OCI-LY1 (cell line): ENCODE results near the gene CADM3.

Source experiments
- H2AFZ ChIP-seq: fragments of 200-600 bp; sonication (generic), shearing (Covaris generic); 2 replicates; pipeline ENCODE4 v1.6.0; 2014; ENCODE audit warnings: antibody characterized with exemption, mild to moderate bottlenecking, low read length
- H3F3A ChIP-seq: fragments of 200-600 bp; sonication (generic), shearing (Covaris generic); 2 replicates; pipeline ENCODE4 v1.6.0; 2014; ENCODE audit warnings: mild to moderate bottlenecking, antibody characterized with exemption, low read length, moderate library complexity; ENCODE audit not compliant: insufficient read depth
- H3K27ac ChIP-seq: fragments of 200-600 bp; sonication (generic); 2 replicates; pipeline ENCODE4 v1.5.1; 2014; ENCODE audit warnings: low read length, mixed run types, mild to moderate bottlenecking, low read depth; ENCODE audit not compliant: poor library complexity, severe bottlenecking
- H3K27me3 ChIP-seq: fragments of 200-600 bp; sonication (generic); 2 replicates; pipeline ENCODE4 v1.6.0; 2014; ENCODE audit warnings: antibody characterized with exemption, mild to moderate bottlenecking, low read length, moderate library complexity; ENCODE audit not compliant: insufficient read depth
- H3K36me3 ChIP-seq: fragments of 200-600 bp; sonication (generic); 2 replicates; pipeline ENCODE4 v1.6.1; 2014; ENCODE audit warnings: mild to moderate bottlenecking, antibody characterized with exemption, low read length, moderate library complexity, mixed read lengths; ENCODE audit not compliant: insufficient read depth
- H3K4me1 ChIP-seq: fragments of 200-600 bp; sonication (generic); 2 replicates; pipeline ENCODE4 v1.5.1; 2014; ENCODE audit warnings: mild to moderate bottlenecking, low read length, moderate library complexity; ENCODE audit not compliant: insufficient read depth, severe bottlenecking
- H3K4me2 ChIP-seq: fragments of 200-600 bp; sonication (generic), shearing (Covaris generic); 2 replicates; pipeline ENCODE4 v1.6.1; 2014; ENCODE audit warnings: low read length
- H3K4me3 ChIP-seq: fragments of 200-600 bp; sonication (generic); 2 replicates; pipeline ENCODE4 v1.5.1; 2014; ENCODE audit warnings: low read length, low read depth, mild to moderate bottlenecking, mixed read lengths; ENCODE audit not compliant: poor library complexity, severe bottlenecking
- H3K79me2 ChIP-seq: fragments of 200-600 bp; shearing (Covaris generic); 2 replicates; pipeline ENCODE4 v1.6.1; 2016; ENCODE audit warnings: mixed run types, low read length, mixed read lengths; ENCODE audit not compliant: insufficient read depth
- H3K9ac ChIP-seq: fragments of 200-600 bp; sonication (generic), shearing (Covaris generic); 2 replicates; pipeline ENCODE4 v1.6.1; 2014; ENCODE audit warnings: mild to moderate bottlenecking, low read length, mixed read lengths
- H3K9me2 ChIP-seq: fragments of 200-600 bp; sonication (generic), shearing (Covaris generic); 2 replicates; pipeline ENCODE4 v1.6.1; 2014; ENCODE audit warnings: low read depth, mild to moderate bottlenecking, low read length, mixed read lengths
- H3K9me3 ChIP-seq: fragments of 200-600 bp; shearing (Covaris generic); 2 replicates; pipeline ENCODE4 v1.6.1; 2014; ENCODE audit warnings: low read length, mixed read lengths
- H4K20me1 ChIP-seq: fragments of 200-600 bp; sonication (generic), shearing (Covaris generic); 2 replicates; pipeline ENCODE4 v1.6.0; 2016; ENCODE audit warnings: mild to moderate bottlenecking, low read length; ENCODE audit not compliant: insufficient read depth
- EZH2 ChIP-seq: fragments of 200-600 bp; sonication (generic), shearing (Covaris generic); IDR thresholded peaks from 2 replicates; pipeline ENCODE4 v1.8.0; 2017; ENCODE audit warnings: borderline replicate concordance, mixed run types, mild to moderate bottlenecking, antibody characterized with exemption, low read length, moderate library complexity, mixed read lengths
- TF ChIP-seq, protein P1 (sequence below): fragments of 200-600 bp; sonication (generic), shearing (Covaris generic); IDR thresholded peaks from 2 replicates; pipeline ENCODE4 v1.5.1; 2017; ENCODE audit warnings: mild to moderate bottlenecking, antibody characterized with exemption, low read length, moderate library complexity, mixed read lengths

The CADM3 gene

DNA sequence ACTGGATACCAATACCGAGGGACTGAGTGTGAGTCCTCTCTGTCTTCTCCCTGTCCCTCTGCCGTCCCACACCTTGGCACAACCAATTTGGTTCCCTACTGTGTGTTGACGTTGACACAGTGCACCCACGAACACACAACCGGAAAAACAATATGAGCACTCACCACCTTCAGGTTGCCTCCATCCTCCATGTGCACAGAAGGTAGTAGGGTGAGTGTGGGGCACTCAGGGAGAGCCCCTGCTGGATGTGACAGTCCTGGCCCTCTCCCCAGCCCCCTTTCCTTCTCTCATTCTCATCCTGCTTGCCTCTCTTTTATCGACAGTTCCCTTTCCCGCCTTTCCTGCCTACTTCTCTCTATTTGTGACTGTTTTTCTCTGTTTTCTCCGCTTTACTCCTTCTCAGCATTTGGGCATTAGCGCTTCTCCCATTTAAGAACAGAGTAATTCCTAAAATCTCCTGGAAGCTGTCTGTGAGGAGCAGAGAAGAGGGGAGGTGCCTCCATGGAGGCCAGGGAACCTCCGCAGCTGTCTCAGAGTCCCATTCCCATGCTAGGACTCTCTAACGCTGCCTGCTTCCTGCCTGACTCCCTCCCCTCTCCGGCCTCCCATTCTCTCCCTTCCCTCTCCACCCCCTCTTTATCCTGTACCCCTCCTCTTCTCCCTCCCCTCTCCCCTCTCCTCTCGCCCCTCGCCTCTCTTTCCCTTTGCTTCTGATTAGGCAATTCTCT is 16.4 kb downstream of the CADM3 start:
- Histone ChIP-seq H3K4me1 (no peaks in the 10 kb centered on the region), H3K9me3 (no peaks in the 10 kb centered on the region), H2AFZ (no peak overlapping the region), H3K4me2 (no peak overlapping the region), H3K27ac (no peak overlapping the region), H3K4me3 (no peak overlapping the region), H3K9me2 (no peaks in the 10 kb centered on the region), H3K9ac (no peak overlapping the region), H4K20me1 (no peaks in the 10 kb centered on the region), H3K27me3 (no peaks in the 10 kb centered on the region), H3K79me2 (no peaks in the 10 kb centered on the region), H3F3A (no peaks in the 10 kb centered on the region), H3K36me3 (no peaks in the 10 kb centered on the region)
- TF ChIP-seq, protein P1, sequence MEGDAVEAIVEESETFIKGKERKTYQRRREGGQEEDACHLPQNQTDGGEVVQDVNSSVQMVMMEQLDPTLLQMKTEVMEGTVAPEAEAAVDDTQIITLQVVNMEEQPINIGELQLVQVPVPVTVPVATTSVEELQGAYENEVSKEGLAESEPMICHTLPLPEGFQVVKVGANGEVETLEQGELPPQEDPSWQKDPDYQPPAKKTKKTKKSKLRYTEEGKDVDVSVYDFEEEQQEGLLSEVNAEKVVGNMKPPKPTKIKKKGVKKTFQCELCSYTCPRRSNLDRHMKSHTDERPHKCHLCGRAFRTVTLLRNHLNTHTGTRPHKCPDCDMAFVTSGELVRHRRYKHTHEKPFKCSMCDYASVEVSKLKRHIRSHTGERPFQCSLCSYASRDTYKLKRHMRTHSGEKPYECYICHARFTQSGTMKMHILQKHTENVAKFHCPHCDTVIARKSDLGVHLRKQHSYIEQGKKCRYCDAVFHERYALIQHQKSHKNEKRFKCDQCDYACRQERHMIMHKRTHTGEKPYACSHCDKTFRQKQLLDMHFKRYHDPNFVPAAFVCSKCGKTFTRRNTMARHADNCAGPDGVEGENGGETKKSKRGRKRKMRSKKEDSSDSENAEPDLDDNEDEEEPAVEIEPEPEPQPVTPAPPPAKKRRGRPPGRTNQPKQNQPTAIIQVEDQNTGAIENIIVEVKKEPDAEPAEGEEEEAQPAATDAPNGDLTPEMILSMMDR: no peak
- TF ChIP-seq EZH2: no peak

DNA sequence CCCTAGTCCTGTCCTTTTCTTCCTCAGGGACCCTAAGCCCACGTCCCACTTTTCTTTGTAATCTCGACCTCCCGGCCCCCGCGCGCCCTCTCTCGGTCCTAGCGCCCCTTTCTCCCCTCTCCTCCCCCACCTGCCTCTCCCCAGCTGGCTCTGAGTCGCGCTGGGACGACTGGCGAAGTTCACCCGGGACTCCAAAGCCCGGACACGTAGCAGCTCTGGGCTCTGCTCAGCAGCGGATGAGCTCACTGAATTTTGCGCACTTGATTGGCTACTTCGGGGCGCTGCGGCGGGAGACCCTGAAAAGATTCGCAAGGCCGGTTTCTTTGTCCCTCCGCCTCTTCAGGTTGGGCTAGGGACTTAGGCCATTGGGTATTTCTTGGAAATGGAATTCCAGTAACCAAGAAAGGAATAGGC is 17.0 kb downstream of the CADM3 start:
- no peaks in the 10 kb centered on the region for H4K20me1 ChIP-seq
- no peak overlapping the region for H3K4me2 ChIP-seq
- no peak overlapping the region for H3K27ac ChIP-seq
- TF ChIP-seq EZH2: no peak
- TF ChIP-seq, protein P1: no peak
- no peaks in the 10 kb centered on the region for H3K79me2 ChIP-seq
- no peak overlapping the region for H2AFZ ChIP-seq
- no peaks in the 10 kb centered on the region for H3K9me3 ChIP-seq
- no peak overlapping the region for H3K4me3 ChIP-seq
- H3K9me2 ChIP-seq: no peaks in the 10 kb centered on the region
- no peaks in the 10 kb centered on the region for H3K4me1 ChIP-seq
- no peaks in the 10 kb centered on the region for H3K36me3 ChIP-seq
- no peaks in the 10 kb centered on the region for H3K27me3 ChIP-seq
- H3K9ac ChIP-seq: no peak overlapping the region
- no peaks in the 10 kb centered on the region for H3F3A ChIP-seq

DNA sequence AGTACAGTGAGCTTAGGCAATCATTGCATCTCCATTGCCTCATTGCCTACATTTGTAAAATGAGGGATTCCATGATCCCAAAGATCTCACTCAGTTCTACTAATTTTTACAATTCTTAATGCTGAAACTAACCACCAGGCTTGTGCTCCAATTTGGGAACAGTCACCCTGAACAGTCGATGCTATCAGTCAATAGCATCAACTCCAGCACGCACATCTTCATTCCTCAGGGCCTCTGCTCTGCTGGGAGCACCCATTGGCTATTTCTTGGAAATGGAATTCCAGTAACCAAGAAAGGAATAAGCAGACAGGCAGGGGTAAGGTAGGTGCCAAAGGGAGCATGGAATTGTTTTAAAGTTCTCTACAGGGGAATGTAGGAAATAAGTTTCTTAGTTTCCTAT is 19.0 kb downstream of the CADM3 start:
- H3K36me3 ChIP-seq: no peaks in the 10 kb centered on the region
- H3K4me1 ChIP-seq: no peaks in the 10 kb centered on the region
- no peak overlapping the region for H3K4me2 ChIP-seq
- H3K9ac ChIP-seq: no peak overlapping the region
- H3K79me2 ChIP-seq: no peaks in the 10 kb centered on the region
- no peak overlapping the region for H2AFZ ChIP-seq
- H3K27me3 ChIP-seq: no peaks in the 10 kb centered on the region
- H3F3A ChIP-seq: no peaks in the 10 kb centered on the region
- H3K27ac ChIP-seq: no peak overlapping the region
- no peak overlapping the region for H3K4me3 ChIP-seq
- H3K9me3 ChIP-seq: no peaks in the 10 kb centered on the region
- H3K9me2 ChIP-seq: no peaks in the 10 kb centered on the region
- no peak for TF ChIP-seq EZH2
- TF ChIP-seq, protein P1: no peak
- no peaks in the 10 kb centered on the region for H4K20me1 ChIP-seq
